NCI-H345 (cell line): ENCODE data around the gene ZFPM1.
A peak's percentile ranks its signal among the peaks of the same experiment; 100 is the strongest.

Experiments
- DNase-seq: peaks from one replicate; lab custom pipeline; 2025; lab: John Stamatoyannopoulos, UW

ZFPM1 gene

DNA sequence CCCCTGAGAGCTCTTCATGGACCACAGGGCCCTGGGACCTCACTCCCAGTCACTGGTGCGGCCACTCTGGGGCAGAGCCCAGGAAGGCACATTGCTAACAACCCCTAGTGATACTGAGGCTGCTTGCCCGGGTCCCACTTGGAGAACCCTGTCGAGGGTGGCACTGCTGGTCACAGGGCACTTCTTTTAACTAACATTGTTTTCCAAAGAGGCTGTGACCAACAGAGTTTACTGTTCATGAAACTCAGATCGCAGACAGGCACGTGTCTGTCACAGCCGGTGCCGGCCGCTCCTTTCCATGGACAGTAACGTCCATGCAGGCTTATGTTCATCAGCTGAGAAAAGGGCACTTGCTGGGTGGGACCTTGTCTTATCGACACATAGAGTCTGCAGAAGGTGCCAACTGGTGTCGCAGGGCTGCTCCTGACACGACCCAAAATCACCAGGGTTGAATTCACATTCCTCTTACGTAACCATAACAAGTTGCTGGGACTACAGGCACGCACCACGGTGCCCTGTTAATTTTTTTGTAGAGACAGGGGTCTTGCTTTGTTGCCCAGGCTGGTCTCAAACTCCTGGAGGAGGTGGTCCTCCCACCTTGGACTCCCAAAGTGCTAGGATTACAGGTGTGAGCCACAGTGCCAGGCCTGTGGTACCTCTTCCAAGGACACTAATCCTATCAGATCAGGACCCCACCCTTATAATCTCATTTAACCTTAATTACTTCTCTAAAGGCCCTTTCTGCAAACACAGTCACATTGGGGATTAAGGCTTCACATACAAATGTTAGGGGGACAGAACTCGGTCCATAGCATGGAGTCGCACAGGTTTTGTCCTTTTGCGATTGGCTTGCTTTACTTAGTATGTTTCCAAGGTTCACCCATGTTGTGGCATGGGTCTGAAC is 115.9 kb downstream of the ZFPM1 start:
- no peak for DNase-seq

GRCh38 chr16:88569614-88569984 is 116.5 kb downstream of the ZFPM1 start:
- DNase-seq, result no peak

DNA sequence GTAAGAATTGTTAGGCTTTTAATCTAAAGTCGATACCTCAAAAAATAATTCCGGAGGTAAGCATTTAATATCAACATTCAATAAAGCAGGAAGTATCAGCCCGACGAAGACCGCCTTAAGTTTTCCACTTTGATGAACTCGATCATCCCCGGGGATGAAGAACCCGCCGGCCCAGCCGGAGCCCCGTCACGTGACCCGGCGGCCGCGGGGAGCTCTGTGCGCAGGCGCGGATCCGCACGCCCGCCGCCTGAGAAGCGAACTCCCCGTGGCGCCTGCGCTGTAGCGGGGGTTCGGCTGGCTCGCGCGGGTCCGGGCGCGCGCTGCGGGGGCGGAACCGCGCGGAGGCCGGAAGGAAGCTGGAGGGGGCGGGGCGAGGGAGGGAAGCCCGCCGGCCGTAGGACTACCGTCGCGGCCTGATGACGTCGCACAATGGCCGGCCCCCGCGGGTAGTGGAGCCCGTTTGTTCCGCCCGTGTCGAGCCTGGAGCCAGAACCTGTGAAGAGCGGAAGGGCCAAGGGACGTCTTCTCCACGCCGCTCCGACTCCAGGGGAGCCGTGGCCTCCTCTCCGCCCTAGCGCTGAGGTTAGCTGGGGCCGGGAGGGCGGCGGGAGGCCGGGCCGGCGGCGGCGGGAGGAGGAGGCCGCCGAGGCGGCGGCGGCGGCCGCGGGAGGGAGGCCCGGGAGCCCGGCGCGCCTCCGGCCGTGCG is 117.1 kb downstream of the ZFPM1 start, which contains the start of gene ZC3H18:
TSS of gene ZC3H18 (plus strand) at position 419 of the 706 bp plus-strand sequence. CDS start 6,721 bp downstream, outside the sequence.
- DNase-seq, result peak; percentile 95

- no peak for DNase-seq
These were observed 117.6 kb downstream of the ZFPM1 start for GRCh38 chr16:88570691-88571092.

DNA sequence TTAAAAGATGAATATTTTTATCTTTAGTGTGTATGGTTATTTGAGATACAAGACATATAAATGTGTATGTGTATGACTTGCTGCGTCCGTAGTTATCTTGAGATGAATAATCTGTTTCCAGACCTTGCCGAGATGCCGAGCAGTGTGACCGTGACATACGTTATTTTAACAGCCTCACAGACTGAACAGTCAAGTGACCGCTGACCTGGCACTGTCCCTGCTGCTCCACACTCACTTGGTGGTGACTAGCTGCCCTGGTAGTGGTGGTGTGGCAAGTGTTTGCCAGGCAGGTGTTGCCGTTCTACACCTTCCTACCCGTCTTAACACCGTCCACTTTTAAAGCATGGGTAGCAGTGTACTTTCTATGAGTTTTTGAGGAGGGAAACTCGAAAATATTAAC is 122.2 kb downstream of the ZFPM1 start:
- no peak for DNase-seq

DNA sequence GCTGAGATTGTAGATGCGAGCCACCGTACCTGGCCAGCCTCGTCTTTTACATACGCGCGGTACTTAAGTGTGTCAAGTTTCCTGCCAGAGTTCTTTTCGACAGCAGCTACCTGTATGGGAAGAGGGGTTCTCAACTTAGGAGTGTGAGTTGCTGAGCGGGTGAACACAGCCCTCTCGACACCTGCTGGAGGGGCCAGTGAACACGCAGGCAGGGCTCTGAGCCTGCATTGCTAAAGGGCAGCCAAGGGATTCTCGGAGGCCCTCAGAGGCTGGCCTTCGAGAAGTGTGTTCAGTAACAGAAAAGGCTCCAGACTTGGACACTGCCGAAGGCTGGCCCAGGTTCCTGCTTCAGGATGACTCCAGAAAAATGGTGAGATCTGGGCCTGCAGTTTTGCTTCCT is 123.2 kb downstream of the ZFPM1 start:
- no peak for DNase-seq

- DNase-seq, result no peak
These were observed 124.1 kb downstream of the ZFPM1 start for GRCh38 chr16:88577166-88577565.

DNA sequence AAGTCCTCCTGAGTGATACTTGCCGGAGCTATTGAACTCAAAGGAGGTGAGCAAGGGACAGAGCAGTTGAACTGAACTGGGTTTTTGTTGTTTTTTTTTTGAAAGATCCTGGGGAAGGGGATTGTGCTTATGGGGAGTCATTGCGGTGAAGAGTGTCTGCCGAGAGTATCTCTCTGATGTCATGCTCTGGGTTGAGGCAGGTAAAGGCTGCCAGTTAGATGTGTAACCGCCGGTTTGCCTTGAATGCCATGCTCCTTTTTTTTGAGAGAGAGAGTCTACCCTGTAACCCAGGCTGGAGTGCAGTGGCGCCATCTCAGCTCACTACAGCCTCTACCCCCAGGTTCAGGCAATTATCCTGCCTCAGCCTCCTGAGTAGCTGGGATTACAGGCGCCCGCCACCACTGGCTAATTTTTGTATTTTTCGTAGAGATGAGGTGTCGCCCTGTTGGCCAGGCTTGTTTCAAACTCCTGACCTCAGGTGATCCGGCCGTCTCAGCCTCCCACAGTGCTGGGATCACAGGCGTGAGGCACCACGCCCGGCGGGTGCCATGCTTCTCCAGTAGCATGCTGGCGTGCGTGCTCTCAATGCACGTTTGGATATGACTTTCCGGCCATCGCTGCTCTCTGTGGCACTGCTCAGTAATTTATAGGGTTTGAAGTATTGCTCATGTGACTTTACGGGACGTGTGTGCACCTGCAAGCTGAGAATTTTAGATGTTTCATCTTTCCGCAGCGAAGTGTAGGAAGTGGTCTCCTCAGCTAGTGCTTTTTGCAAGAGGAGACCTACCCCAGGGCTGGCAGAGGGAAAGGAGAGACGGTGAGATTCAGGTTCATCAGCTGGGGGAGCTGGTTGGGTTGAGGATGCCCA is 125.6 kb downstream of the ZFPM1 start:
- no peak for DNase-seq

GRCh38 chr16:88580371-88580770 is 127.3 kb downstream of the ZFPM1 start:
- no peak for DNase-seq

DNA sequence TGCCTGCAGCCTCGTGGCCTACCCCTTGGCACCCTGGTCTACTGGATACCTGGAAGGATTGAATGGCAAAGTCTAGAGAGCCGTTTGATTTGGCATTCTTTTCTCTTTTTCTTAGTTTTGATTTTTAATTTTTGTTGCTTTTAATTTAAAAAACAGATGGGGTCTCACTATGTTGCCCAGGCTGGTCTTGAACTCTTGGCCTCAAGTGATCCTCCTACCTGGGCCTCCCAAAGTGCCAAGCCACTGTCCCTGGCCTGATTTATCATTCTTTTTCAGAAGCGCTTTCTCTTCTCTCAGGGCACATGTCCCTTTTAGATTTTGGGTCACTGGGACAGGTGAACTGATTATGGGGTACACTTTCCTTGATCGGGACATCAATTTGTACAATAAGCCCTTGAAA is 128.0 kb downstream of the ZFPM1 start:
- no peak for DNase-seq

- DNase-seq, result no peak
These were observed 130.0 kb downstream of the ZFPM1 start for GRCh38 chr16:88582912-88583575.

DNA sequence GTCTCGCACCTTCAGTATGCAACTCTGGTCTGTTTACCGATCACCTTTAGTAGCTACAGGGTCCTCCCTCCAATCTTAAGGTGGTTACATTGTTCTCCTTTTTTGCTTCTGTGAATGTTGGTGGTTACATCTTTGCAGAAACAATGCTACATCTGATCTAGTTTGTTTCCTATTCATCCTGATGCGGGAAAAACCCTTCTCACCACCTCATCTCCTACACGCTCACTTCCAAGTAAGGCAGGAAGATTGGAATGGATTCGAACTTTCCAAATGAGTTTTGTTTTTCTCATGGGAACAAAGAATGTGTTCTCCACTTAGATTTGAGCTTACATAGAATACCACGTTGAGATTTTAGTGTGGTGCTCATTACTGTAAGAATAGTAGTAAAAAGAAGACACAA is 131.6 kb downstream of the ZFPM1 start:
- no peak for DNase-seq

DNA sequence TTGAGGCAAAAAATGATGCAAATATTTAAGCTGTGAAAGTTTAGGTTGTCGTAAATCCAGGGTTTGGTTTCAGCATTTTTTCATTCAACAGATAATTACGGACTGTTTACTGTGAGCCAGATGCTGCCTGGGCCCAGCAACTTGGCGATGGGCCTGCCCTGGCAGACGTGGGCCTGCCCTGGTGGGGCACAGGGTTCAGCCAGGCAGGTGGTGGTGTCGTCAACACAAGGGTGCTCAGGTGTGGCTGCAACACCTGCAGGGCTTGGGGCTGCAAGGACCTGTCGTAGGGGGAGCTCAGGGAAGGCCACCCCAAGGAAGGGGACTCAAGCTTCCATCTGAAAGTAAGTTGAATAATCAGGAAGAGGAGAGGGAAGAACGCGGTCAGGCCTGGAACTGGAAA is 132.2 kb downstream of the ZFPM1 start:
- DNase-seq, result no peak

DNA sequence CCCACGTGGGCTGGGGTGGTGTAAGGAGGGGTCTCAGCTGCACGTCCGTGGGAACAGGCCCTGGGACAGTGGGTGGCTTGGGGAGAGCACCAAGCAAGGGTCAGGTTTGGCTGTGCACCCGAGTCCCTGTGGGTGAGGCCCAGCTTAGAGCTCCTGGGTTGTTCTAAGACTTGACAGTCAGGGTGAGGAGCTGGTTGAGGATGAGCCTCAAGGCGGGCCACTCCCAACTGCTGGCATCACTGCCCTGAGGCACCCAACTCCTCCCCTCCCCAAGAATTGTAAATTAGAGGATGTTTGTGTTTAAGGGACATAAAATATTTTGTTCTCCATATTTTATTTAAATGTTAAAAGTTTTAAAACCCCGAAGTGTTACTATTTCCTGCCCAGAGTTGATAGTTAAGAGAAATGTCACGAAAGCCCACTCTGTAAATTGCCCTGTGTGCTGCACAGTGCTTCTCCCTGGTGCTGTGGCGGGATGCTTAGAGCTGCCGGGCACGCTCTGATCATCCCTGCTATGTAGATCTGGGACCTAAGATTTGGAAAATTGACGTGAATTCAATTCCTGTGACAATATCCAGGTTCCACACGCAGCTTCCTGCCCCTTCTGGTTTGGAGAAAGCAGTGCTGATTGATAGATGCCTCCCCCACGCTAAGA is 133.0 kb downstream of the ZFPM1 start:
- no peak for DNase-seq
